HG02623 (cell line): ENCODE measurements around the gene ARID4A.
A peak's percentile ranks its signal among the peaks of the same experiment; 100 is the strongest.
"Not testable (repeated sequence)": the region's sequence is repeated elsewhere in the genome, so short reads cannot be mapped to it uniquely, and the experiment has no call there.

Experiments used
- ATAC-seq: cut with Tn5 transposase; IDR thresholded peaks from one replicate; pipeline ENCODE4 v1.9.1; 2021; ENCODE audit warnings: moderate library complexity; ENCODE audit not compliant: unreplicated experiment

The ARID4A gene

GRCh38 chr14:58292187-58292586 is 6.2 kb upstream of the ARID4A start:
- ATAC-seq, result no peak

GRCh38 chr14:58294201-58294600 is 4.2 kb upstream of the ARID4A start:
- ATAC-seq, result no peak

- no peak for ATAC-seq
These were observed 1.6 kb upstream of the ARID4A start for GRCh38 chr14:58296726-58297125.

- ATAC-seq, result no peak
These were observed 968 bp upstream of the ARID4A start for GRCh38 chr14:58297412-58297761.

- peak; percentile 85 for ATAC-seq
These were observed 436 bp upstream of the ARID4A start for GRCh38 chr14:58297762-58298476.

GRCh38 chr14:58299401-58300330 is 1.3 kb downstream of the ARID4A start:
- no peak for ATAC-seq

GRCh38 chr14:58301416-58301815 is 3.1 kb downstream of the ARID4A start:
- no peak for ATAC-seq

- ATAC-seq, result no peak
These were observed 7.4 kb downstream of the ARID4A start for GRCh38 chr14:58305730-58306129.

- ATAC-seq, result no peak
These were observed 9.4 kb downstream of the ARID4A start for GRCh38 chr14:58307597-58308316.

GRCh38 chr14:58309086-58309485 is 10.7 kb downstream of the ARID4A start:
- ATAC-seq, result no peak

GRCh38 chr14:58313699-58314098 is 15.3 kb downstream of the ARID4A start:
- no peak for ATAC-seq

GRCh38 chr14:58315606-58316005 is 17.3 kb downstream of the ARID4A start:
- no peak for ATAC-seq

- ATAC-seq, result no peak
These were observed 28.7 kb downstream of the ARID4A start for GRCh38 chr14:58327019-58327418.

- ATAC-seq, result peak; percentile 84
These were observed 32.8 kb downstream of the ARID4A start for GRCh38 chr14:58331111-58331510.

- ATAC-seq, result no peak
These were observed 34.2 kb downstream of the ARID4A start for GRCh38 chr14:58332561-58332960.

- ATAC-seq, result not testable (repeated sequence)
These were observed 41.3 kb downstream of the ARID4A start for GRCh38 chr14:58339666-58340065.

GRCh38 chr14:58341152-58341748 is 42.9 kb downstream of the ARID4A start:
- ATAC-seq, result no peak

- ATAC-seq, result not testable (repeated sequence)
These were observed 45.2 kb downstream of the ARID4A start for GRCh38 chr14:58343535-58343934.

- no peak for ATAC-seq
These were observed 55.4 kb downstream of the ARID4A start for GRCh38 chr14:58353516-58354299.

GRCh38 chr14:58354808-58355207 is 56.5 kb downstream of the ARID4A start:
- no peak for ATAC-seq
